Stimulated activated CD8-positive, alpha-beta memory T cell treated with anti-CD3 and anti-CD28 coated beads, Interleukin-7, amount 100 ng/mL, for 24 hours (primary cell): Measurements from ENCODE around the gene MTCP1.

Source experiments
- DNase-seq: peaks from one replicate; pipeline ENCODE4 v3.0.0-alpha.2; 2020; ENCODE audit warnings: low read depth

MTCP1 gene, protein sequence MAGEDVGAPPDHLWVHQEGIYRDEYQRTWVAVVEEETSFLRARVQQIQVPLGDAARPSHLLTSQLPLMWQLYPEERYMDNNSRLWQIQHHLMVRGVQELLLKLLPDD

DNA sequence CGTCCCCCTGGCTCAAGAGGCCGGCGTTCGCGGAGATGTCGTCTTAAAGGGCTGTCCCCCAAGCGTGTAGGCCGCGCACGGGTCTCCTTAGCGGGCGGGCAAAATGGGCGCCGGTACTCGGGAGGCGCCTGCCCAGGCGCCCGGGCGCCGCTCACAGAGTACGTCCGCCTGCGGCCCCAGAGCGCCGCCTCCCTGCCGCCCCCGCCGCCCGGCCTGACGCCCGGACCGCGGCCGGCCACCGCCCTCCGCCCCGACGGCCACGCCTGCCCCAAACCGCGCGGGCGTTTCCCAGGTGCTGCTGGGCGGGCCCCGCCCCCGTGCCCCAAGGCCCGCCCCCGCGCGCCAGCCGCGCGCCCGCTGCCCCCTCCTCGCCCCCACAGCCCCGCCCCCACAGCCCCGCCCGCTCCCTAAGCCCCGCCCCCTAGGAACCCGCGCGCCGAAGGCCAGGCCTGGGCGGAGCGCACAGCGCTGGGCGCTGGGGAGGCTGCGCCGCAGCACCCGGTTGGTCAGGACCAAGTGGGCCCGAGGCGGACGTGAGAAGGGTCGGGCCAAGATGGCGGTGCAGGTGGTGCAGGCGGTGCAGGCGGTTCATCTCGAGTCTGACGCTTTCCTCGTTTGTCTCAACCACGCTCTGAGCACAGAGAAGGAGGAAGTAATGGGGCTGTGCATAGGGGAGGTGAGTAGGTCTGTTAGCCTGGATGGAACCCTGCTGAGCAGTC, at the start of gene MTCP1, which contains the start of the genes BRCC3 and CMC4:
Gene MTCP1 (minus strand): TSS at position 162 of the 719 bp plus-strand sequence. CDS start 5,126 bp downstream, outside the sequence.
Gene BRCC3 (plus strand): TSS at position 534 of the 719 bp plus-strand sequence. CDS start 20 bp downstream, at position 554.
Gene CMC4 (minus strand): TSS at position 162 of the 719 bp plus-strand sequence. CDS start 7,113 bp downstream, outside the sequence.
- DNase-seq, result no peak

DNA sequence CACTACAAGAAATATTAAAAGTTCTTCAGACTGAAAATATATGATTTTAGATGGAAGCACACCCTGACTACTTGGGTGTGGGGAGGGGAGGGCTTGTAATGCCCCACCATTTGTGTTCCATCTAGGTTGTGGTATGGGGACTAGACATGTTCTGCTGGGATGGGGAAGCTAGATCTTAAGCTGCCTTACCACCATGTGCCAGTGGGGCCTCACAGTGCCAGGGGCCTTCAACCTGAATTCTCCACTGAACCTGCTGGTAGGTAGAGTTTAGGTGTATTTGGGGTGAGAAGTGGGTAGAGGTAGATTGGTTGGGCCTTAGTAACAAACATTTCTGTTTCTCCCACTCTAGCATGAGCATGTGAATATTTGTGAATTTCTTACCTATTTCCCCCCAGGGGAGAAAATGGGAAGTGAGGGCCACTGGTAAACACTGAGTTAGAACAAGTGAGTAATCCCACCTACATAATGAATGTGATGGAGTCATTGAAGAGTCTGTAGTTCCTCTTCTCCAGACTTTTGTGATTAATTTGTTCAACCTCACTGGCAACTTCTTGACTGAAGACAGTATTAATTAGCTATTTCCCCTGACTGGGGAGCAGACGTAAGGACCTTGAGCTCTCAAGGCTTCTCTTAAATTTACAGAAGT, 44.4 kb upstream of the MTCP1 start:
- no peak for DNase-seq

DNA sequence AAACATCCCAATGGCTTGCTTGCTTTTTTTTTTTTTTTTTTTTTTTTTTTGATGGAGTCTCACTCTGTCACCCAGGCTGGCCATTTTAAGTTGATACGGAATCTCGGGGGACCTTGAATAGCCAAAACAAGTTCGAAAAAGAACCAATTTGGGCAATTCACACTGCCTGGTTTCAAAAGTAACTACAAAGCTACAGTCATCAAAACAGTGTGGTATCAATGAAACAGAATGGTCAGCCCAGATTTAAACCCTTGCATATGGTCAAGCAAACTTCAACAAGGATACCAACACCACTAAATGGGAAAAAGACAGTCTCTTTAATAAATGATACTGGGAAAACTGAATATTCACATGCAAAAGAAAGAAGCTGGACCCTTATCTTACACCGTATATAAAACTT, 42.2 kb upstream of the MTCP1 start:
- DNase-seq, result no peak

DNA sequence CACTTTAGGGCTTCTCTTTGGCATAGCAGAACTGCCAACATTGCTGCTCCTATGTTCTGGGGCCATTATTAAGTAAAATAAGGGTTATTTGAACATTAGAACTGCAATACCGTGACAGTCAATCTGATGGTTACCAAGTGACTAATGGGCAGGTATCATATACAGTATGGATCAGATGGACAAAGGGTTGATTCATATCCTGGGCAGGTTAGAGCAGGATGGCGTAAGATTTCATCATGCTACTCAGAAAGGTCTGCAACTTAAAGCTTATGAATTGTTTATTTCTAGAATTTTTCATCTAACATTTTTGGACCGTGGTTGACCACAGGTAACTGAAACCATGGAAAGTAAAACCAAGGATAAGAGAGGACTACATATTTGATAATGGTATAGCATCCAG, 41.2 kb upstream of the MTCP1 start:
- DNase-seq, result no peak

DNA sequence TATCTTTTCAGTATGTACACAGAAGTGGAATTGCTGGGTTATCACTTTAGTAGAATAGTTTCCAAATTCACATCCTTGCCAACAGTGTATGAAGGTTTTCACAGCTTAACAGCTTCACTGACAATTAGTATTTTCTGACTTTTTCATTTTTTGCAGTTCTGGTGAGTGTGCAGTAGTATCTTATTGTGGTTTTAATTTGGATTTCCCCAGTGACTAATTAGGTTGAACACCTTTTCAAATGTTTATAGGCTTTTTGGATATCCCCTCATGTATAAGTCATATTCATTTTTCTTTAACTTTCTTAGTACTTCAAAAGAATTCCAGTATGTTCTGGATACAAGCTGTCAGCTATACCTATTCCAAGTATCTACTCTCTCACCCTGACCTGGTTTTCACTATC, 37.5 kb upstream of the MTCP1 start:
- no peak for DNase-seq

DNA sequence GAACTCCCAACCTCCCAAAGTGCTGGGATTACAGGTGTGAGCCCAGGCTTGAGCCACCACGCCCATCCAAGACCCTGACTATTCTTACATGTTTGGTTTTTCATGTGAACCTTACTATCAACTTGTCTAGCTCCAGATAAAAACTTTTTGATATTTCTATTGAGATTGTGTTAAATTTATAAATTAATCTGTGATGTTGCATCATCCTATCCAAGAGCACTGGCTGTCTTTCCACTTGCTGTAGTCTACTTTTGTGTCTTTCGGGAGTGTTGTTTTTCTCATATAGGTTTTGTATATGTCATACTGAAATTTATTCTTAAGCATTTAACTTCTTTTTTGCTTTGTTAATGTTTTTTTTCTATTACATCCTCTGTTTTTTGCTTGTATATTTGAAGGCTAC, 35.0 kb upstream of the MTCP1 start:
- DNase-seq, result no peak

DNA sequence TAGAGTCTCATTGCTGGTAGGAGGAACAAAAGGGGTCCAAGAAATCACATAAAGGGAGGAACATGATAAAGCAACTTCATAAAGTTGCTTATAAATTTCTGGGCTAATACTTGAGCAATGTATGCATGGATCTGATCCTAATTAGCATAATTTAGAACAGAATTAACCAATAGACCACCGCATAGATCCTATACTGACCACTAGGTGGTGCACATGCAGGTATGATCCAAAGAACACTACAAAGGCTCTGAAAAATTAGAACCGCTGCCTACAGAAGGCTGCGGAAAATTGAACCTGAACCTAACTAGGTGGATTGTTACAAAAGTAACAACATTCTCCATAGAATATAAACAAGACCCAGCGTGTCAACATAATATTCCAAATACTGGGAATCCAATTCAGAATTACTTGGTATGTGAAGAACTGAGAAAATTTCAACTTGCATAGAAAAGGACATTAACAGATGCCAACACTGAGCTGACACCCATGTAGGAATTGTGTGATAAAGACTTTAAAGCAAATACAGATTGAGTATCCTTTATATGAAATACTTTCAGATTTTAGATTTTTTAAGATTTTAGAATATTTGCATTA, 23.6 kb upstream of the MTCP1 start:
- DNase-seq, result no peak

DNA sequence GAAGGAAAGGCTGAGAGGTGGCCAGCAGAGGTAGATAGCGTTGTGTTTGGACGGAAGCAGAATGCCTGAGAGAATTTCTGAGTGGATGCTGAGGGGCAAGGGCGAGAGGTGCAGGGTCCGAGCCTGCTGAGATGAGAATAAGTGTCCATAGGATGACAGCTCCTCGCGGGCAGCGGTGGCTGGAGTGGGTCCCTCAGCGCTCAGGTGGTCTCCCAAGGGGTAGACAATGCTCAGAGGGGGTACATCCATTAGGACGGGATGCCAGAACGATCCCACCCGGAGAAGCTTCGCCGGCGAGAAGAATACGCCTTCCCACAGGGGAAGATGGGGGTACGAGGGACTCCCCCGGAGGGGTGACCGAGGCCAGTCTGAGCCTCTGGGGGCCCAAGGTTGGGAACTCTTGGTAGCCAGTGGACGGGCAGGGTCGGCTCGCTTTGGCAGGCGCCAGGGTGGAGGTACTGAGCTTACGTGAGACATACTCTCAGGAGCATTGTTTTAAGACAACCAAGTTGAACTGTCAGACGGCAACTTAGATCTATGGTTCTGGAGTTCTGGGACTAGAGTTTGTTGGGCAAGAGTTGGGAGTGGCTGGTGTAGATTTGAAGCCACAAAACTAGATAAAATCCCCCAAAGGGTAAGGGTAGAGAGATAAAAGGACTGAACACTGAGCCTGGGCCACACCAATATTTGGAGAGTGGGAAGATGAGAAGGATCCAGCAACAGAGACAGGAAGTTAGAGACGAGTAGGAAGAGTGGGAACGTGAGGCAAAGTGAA, 16.2 kb upstream of the MTCP1 start:
- no peak for DNase-seq

DNA sequence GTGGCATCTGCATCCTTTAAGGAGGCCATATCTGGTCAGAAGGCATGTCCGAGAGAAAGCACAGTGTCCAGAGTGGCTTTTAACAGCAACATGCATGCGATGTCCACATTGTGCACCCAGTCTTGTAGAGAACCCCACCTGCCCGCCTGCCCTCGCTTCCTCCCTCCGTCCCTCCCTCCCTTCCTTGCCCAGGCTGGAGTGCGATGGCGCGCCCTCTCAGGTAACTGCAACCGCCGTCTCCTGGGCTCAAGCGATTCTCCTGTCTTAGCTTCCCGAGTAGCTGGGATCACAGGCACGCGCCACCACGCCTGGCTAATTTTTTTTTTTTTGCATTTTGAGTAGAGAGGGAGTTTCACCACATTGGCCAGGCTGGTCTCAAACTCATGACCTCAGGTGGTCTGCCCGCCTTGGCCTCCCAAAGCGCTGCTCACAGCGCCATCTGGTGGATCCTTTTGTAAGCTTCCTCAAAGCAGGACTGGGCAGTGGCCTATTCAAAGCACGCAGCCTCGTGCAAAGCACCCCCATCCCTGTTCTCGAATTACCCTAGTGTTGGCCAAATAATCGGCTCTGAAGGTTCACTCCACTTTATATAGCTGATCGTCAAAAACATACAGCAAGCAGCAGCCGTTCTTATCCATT, 15.4 kb upstream of the MTCP1 start:
- DNase-seq, result no peak

DNA sequence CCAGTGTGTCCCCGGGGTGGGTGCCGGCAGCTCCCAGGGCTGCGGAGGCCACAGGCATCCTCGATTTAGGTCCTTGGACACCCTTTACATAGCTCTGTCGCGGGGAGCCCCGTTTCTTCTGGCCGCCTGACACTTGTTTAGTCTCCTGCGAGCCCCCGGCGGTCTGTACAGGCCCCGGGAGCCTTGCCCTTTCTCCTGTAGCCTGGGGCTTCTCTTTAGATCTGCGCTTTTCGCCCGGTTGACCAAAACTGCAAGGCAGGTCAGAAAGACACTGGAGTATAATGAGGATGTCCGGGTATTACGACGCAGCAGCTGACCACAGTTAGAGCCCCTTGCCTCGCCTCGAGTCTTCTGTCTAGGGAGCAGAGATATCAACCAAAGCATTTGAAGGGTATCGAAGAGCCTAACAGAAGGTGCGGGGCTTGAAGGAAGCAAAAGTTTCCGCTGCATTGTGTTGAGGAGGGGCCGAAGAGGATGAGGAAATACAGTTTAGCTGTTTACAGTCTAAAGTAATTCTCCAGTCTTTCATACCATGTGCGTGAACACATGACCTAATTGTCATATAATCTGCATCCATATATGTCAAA, 851 bp upstream of the MTCP1 start:
- no peak for DNase-seq

DNA sequence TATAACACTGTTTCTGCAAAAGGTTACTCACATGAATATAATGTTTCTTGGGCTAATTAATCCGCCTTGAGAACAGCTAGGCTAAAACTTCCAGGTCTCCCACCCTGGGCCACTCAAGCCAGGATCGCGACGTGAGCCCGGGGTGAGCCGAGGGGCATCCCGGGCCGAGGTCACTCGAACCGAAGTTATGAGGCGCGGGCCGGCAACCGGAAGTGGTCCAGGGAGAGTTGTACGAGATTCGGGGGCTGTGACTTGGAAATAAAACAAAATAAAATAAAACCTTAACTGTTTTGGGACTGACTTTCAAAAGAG, 317 bp downstream of the MTCP1 start:
- DNase-seq, result no peak

DNA sequence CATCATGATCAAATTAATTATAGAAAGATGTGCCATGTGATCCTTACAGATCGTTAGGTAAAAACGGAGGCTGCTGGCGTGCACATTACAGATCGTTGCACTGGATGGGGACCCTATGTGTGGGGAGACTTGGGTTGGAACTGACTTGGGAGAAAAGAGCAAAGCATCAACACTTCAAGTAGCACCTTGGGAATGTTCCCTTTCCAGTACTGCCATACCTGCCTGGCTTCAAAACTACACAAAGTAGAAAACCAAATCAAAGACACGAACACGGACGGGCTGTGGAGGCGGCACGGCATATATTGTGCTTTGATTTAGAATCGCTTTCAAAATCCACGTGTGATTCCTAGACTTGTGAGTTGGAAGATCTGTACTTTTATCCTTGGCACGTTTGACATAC, 898 bp downstream of the MTCP1 start:
- no peak for DNase-seq

DNA sequence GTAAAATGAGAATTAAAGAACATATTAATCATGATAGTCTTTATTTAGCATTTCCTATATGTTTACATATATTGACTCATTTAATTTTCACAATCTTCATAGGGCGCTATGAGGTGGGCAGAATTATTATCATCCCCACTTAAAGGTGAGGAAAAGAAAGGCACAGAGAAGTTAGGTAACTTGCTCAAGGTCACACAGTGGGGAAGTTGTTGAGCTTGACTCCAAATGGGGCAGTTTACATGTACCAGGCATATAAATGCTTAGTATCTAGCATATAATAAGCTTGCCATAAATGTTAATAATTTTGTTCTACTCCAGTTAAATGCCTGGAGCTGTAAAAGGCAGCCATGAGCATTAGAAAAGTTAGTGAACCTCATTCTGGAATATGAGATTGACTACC, 1.5 kb downstream of the MTCP1 start:
- no peak for DNase-seq

DNA sequence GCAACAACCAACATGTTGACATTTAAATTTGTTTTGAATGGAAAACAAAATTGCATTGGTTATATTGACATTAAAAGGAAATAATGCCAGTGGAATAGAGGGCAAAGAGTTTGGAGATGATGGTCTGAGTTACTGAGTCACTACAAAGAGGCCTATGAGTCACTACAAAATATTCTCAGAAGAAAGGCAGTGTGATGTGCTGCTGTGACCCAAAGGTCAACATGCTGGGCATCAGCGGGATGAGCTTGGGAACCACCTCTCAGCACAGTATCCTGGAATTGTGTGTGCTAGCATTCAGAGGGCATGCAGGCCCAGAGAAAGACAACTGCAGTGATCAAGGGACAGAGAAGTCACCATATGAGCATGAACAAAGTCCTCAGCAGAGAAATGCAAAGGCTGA, 2.8 kb downstream of the MTCP1 start:
- no peak for DNase-seq

DNA sequence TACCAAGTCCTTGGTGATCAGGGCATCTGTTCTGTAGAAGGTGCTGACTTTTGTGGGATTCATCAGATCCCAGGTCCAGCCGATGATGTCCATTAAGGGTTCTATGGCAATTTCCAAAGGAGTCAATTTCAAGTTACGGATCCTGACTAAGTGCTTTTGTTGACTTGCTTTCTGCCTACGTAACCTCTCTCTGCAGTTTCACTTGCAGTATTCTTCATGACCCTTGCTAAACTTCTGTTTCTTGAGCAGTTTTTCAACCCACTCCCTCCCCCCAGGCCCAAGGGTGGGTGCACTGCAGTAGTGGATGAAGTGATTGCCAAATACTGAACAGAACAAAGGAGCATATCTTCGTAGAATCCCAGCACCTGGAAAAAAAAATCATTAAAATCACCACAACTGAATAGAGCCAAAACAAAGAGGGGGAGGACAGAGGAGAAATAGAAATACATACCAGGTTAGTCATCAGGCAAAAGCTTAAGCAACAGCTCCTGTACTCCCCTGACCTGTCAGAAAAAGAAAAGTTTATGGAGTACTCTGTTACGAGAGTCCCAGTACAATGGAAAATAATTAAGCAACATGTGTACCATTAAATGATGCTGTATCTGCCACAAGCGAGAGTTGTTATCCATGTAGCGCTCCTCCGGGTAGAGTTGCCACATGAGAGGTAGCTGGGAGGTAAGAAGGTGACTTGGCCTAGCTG, 5.8 kb downstream of the MTCP1 start:
- no peak for DNase-seq

DNA sequence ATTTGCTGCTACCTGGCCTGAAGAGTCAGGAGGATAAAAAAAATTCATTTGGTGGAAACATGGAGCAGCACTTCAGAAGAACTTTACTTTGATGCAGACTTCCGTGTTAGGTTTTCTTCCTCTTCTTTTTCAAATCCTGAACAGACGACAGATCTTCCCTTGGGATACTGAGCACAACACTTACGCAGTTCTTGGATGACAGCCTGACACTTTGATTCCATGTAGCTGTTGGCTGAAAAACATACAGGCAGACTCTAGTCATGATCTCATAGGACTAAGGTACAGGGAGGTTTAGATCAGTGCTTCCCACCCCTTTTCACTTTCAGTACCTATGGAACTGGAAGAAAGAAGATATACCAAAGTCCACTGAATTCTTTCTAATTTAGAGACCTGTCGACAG, 9.2 kb downstream of the MTCP1 start:
- no peak for DNase-seq

DNA sequence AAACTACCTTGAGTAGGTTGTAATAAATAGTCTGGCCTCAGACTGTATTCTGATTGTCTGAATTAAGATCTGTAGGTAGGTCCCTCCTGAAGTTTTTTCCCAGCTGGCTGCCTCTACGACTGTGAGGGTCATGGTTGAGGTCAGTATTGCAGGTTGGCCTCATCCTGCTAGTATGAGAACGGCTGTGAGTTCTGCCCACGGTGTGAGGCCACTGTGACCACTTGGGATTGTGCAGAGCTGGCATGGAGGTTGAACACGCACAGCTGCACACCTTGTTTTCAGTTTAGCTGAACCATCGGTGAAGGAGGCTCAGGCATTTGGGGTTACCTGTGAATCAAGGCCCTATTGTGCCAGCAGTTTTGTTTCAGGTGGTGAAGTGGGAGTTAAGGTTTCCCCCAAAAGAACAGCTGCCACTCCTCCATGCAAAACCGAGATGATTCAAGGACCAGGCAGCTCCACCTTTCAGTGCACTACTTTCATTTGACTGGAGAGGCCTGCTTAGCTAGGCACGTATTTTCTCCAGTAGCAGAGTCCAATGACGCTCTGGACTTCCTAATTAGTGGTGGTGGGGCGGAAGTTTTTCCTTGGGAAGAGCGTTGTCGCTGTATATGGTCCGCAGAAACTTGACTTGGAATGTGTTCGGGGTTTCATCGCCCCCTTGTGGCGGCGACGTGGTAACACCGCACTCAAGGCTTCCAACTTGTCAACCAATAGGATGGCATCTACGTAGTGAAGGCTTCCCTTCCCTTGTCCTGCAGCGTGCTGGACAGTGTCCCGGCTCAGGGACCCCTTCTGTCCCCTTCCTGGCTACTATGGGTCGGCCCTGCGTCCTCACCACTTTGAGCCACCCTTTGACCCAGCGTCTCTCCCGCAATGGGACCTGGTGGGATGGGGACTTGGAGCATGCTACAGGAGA, 13.8 kb downstream of the MTCP1 start:
- no peak for DNase-seq

DNA sequence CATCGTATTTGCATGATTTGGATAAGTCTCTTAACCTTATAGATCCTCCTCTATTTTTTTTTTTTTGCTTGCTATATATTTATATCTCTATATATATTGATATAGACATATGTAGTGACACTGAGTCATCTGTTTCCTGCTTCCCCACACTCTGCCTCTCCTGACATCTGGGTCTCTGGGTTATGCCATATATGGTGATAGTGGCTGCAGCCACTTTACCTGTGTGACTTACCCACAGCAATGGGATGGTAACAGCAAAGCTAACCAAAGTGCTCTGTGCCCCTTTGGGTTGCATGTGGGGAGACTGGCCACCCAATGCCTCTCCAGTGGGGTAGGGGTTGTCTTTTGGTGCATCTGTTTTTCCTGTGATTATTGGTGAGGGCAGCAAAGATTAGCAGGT, 14.5 kb downstream of the MTCP1 start:
- no peak for DNase-seq

DNA sequence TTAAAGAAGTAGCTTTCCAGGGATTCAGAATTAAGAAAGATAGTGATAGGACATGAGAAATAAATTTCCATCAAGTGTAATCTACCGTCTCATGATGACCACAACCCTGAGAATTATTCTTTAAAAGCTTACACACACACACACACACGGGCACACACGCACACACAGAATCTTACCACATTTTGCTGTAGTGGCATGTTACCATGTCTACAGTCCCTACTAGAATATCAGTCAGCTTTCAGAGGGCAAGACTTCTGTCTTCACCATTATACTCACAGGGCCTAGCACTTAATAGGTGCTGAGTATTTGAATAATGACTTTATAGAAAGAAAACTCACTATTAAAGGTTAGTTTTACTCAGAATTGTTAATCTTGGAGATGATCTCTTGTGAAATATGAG, 15.4 kb downstream of the MTCP1 start:
- no peak for DNase-seq

DNA sequence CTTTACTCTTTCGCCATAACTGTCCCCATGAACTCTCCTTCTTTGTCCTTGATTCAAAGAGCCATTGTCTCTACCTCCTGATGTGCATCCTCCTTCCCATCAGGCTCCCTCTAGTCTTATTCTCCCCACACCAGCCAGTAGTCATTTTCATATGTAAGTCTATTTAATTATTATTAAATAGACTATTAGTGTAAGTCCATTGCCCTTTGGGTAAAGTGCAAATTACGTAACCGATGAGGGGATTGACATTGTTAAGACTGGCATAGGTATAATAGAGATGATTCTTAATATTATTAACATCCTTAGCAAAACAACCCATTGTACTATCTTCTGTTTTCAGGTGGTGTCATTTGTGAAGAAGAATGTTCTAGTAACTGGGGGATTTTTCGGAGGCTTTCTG, 16.7 kb downstream of the MTCP1 start:
- DNase-seq, result no peak
